ENCODE data around the gene SNCB. TPM values are rescaled to one million over a fixed set of nuclear protein-coding genes. Genes with fewer than 3 reads are reported as not detected.

SNCB gene
- total RNA-seq, 1 donor: not detected

GRCh38 chr5:176653401-176654385 is 23.4 kb upstream of the SNCB start:
- Histone ChIP-seq H3K4me1 (ENCODE audit: insufficient read depth, low read length) (peaks cover 35% of the 10 kb centered on the region), H3K27me3 (ENCODE audit: insufficient read depth, low read length) (no peaks in the 10 kb centered on the region), H3K9me3 (ENCODE audit: low read depth, low read length) (no peaks in the 10 kb centered on the region), H3K4me3 (ENCODE audit: low read length) (no peak overlapping the region)

DNA sequence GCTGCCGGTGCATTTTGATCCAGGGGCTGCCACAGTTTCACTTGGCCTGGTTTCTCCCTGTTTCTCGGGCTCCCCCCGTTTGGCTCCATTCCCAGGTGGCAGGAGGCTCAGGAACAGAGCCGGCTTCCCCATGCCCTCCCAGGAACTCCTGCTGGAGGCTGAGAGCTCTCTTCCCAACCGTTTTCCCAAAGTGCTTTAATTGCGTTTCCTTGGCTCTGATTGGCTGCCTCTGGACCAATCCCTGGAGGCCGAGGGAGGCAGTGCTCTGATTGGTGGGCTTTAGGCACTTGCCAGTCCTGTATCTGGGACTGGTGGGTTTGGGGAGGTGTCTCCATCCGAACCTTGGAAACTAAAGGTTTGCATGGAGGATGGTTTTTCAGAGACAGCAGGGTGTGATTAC is 21.8 kb upstream of the SNCB start:
- Histone ChIP-seq H3K4me3 (ENCODE audit: low read length) (no peak overlapping the region), H3K9me3 (ENCODE audit: low read depth, low read length) (no peaks in the 10 kb centered on the region), H3K4me1 (ENCODE audit: insufficient read depth, low read length) (peaks cover 43% of the 10 kb centered on the region), H3K27me3 (ENCODE audit: insufficient read depth, low read length) (no peaks in the 10 kb centered on the region)

GRCh38 chr5:176651472-176651980 is 21.2 kb upstream of the SNCB start:
- Histone ChIP-seq H3K4me1 (ENCODE audit: insufficient read depth, low read length) (peaks cover 47% of the 10 kb centered on the region), H3K27me3 (ENCODE audit: insufficient read depth, low read length) (no peaks in the 10 kb centered on the region), H3K9me3 (ENCODE audit: low read depth, low read length) (no peaks in the 10 kb centered on the region), H3K4me3 (ENCODE audit: low read length) (no peak overlapping the region)

- Histone ChIP-seq H3K4me3 (ENCODE audit: low read length) (no peak overlapping the region), H3K27me3 (ENCODE audit: insufficient read depth, low read length) (no peaks in the 10 kb centered on the region), H3K4me1 (ENCODE audit: insufficient read depth, low read length) (peaks cover 51% of the 10 kb centered on the region), H3K9me3 (ENCODE audit: low read depth, low read length) (no peaks in the 10 kb centered on the region)
Measured at GRCh38 chr5:176650354-176650884, 20.1 kb upstream of the SNCB start.

- H3K4me3 ChIP-seq (ENCODE audit: low read length): no peak overlapping the region
- no peaks in the 10 kb centered on the region for H3K9me3 ChIP-seq (ENCODE audit: low read depth, low read length)
- no peaks in the 10 kb centered on the region for H3K27me3 ChIP-seq (ENCODE audit: insufficient read depth, low read length)
- H3K4me1 ChIP-seq (ENCODE audit: insufficient read depth, low read length): peaks cover 50% of the 10 kb centered on the region
Measured at GRCh38 chr5:176648474-176649194, 18.3 kb upstream of the SNCB start.

DNA sequence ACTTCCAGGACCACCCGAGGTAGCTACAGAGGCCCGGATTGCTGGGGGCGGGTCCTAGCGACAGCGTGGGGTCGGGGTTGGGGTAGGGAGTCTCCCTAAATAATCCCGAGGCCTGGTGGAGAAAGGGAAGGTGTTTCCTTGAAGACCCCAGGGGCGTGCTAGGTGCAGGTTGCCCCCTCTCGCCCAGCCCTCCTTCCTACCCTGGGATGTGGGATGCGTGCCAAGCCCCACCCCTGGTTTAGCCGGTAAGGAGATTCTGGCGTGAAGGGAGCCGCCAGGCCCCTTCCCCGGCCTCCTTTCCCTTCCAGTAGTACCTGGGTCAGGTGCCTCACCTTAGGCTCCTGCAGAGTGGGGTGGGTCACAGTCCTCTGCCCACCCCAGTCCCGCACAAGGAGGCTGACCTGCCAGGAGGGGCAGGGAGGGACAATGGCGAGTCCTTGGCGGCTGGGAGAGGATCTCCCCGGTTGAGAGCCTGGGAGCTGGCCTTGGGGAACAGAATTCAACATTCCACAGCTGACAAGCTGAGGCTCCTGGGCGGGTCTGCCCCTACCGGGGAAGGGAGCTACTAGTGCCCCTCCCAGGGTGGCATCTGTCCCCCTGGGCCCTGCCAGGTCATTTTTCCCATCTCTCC is 17.6 kb upstream of the SNCB start:
- peak overlapping the region; percentile 60 for H3K4me3 ChIP-seq (ENCODE audit: low read length)
- no peaks in the 10 kb centered on the region for H3K27me3 ChIP-seq (ENCODE audit: insufficient read depth, low read length)
- H3K9me3 ChIP-seq (ENCODE audit: low read depth, low read length): no peaks in the 10 kb centered on the region
- peaks cover 43% of the 10 kb centered on the region for H3K4me1 ChIP-seq (ENCODE audit: insufficient read depth, low read length)

DNA sequence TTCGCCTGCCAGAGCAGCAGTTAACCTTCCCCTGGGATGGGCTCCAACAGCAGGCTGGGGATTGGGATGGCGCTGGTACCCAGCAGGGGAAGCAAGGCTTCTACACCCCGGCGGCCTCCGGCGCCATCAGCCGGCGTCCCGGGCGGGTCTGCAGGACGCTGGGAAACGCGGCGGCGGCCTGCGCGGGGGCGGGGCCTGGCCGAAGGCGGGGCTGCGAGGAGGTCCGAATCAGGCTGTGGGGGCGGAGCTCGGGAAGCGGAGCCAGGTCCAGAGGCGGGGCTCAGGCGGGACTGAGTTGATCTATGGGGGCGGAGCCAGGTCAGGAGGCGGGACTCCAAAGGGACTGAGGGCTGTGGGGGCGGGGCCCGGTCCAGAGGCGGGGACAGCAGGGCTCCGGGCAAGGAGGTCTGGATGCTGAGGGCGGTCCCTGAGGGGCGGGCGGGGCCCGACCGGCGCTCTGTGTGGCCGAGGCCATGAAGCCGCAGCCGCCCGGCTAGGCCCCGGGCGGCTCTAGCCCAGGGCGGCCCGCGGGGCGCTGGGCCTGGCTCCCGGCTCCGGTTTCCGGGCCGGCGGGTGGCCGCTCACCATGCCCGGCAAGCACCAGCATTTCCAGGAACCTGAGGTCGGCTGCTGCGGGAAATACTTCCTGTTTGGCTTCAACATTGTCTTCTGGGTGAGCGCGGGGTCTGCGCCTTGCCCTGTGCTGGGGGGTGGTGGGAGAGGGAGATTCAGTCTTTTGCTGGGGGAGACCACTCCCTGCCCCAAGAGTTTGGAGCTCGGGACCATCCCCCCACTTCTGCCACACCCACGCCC is 16.9 kb upstream of the SNCB start, which contains the start of gene TSPAN17:
Gene TSPAN17 (plus strand): TSS at position 455 of the 813 bp plus-strand sequence. CDS start 132 bp downstream, at position 587.
- H3K4me3 ChIP-seq (ENCODE audit: low read length): peak within 1 kb of the TSS; percentile 60
- no peaks in the 10 kb centered on the region for H3K27me3 ChIP-seq (ENCODE audit: insufficient read depth, low read length)
- peaks cover 36% of the 10 kb centered on the region for H3K4me1 ChIP-seq (ENCODE audit: insufficient read depth, low read length)
- no peaks in the 10 kb centered on the region for H3K9me3 ChIP-seq (ENCODE audit: low read depth, low read length)

DNA sequence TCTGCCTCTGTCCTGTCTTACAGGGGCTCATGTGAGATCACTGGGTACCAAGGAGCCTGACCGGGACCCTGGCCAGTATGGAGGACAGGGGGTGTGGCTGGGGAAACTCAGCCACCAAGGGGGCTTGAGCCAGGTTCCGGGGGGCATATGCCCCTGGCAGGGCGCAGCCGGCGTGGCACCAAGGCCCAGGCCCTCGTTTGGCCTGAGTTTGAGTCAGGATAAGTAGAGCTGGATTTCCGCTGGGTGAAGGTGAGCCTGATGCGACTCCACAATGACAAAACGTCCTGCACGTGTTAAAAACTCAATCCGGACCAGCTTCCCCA is 16.3 kb upstream of the SNCB start:
- peak overlapping the region; percentile 60 for H3K4me3 ChIP-seq (ENCODE audit: low read length)

DNA sequence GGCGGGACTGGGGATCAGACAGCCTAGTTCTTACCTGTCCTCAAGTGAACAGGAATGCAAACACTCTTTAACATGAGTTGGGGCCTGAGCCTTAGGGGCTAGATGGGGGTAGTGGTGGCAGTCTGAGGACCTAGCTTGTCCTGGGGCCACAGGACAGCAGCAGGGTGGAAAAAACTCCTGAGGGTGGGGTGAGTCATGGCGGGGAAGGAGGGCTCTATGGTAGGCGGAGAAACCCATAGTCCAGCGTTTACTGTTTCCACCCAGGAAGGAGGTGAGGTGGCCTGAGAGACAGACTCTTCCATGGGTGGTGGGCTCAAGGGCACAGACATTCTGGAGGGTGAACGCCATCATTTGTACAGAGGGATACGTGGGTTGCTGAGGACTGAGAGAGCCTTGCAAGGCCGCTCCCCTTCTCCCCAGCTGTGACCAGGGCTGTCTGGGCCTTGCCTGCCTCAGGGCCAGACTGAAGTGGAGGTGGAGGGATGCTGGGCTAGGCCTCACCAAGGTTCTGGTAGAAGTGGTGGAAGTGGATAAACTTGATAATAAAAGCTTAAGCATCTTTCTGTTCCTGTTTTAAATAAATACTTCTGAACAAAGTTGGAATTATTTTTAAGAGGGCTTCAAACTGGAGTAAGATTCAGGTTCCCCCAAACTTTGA is 15.8 kb upstream of the SNCB start:
- H3K9me3 ChIP-seq (ENCODE audit: low read depth, low read length): no peaks in the 10 kb centered on the region
- H3K27me3 ChIP-seq (ENCODE audit: insufficient read depth, low read length): no peaks in the 10 kb centered on the region
- peaks cover 28% of the 10 kb centered on the region for H3K4me1 ChIP-seq (ENCODE audit: insufficient read depth, low read length)
- no peak overlapping the region for H3K4me3 ChIP-seq (ENCODE audit: low read length)

More for the DNA sequence above, 16.3 kb upstream of the SNCB start:
- Histone ChIP-seq H3K27me3 (ENCODE audit: insufficient read depth, low read length) (no peaks in the 10 kb centered on the region), H3K9me3 (ENCODE audit: low read depth, low read length) (no peaks in the 10 kb centered on the region), H3K4me1 (ENCODE audit: insufficient read depth, low read length) (peaks cover 30% of the 10 kb centered on the region)

DNA sequence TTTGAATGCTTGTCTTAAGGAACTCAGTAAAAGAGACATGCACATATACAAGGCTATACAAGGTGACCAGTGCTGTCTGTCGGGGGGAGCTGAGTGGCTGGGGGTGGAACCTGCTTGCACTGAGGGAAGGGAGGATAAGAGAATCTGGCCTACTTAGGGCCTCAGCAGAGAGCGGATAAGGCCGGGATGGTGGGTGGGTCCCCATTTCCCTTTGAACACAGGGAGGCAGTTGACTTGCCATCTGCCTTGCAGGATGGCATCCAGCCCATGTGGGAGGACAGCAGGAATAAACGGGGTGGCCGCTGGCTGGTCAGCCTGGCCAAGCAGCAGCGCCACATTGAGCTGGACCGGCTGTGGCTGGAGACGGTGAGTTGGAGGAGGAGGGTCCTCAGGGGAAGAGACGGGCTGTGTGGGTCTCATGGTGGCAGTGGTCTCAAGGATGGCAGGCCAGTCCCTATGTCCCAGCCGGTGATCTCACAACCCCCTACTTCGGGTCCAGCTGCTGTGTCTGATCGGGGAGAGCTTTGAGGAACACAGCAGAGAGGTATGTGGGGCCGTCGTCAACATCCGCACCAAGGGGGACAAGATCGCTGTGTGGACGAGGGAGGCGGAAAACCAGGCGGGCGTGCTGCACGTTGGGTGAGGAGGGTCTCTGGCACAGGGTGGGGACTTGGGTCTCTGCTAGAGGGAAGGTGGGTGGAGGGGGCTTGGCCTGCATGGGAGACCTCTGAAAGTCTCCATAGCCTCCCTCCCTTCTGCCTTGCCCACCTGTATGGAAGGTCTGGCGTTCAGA is 14.7 kb upstream of the SNCB start:
- H3K27me3 ChIP-seq (ENCODE audit: insufficient read depth, low read length): no peaks in the 10 kb centered on the region

GRCh38 chr5:176644294-176644693 is 14.0 kb upstream of the SNCB start:
- Histone ChIP-seq H3K4me1 (ENCODE audit: insufficient read depth, low read length) (peaks cover 28% of the 10 kb centered on the region), H3K9me3 (ENCODE audit: low read depth, low read length) (no peaks in the 10 kb centered on the region), H3K4me3 (ENCODE audit: low read length) (no peak overlapping the region), H3K27me3 (ENCODE audit: insufficient read depth, low read length) (no peaks in the 10 kb centered on the region)

More for the DNA sequence above, 14.7 kb upstream of the SNCB start:
- H3K4me3 ChIP-seq (ENCODE audit: low read length): no peak overlapping the region
- H3K9me3 ChIP-seq (ENCODE audit: low read depth, low read length): no peaks in the 10 kb centered on the region
- peaks cover 28% of the 10 kb centered on the region for H3K4me1 ChIP-seq (ENCODE audit: insufficient read depth, low read length)

- Histone ChIP-seq H3K4me1 (ENCODE audit: insufficient read depth, low read length) (peaks cover 23% of the 10 kb centered on the region), H3K9me3 (ENCODE audit: low read depth, low read length) (no peaks in the 10 kb centered on the region), H3K27me3 (ENCODE audit: insufficient read depth, low read length) (no peaks in the 10 kb centered on the region), H3K4me3 (ENCODE audit: low read length) (no peak overlapping the region)
Measured at GRCh38 chr5:176643491-176644219, 13.3 kb upstream of the SNCB start.

All from mononuclear cell (primary cell).